ENCODE data around the gene CCDC63.
"Not testable (repeated sequence)": the region's sequence is repeated elsewhere in the genome, so short reads cannot be mapped to it uniquely, and the experiment has no call there.

The CCDC63 gene

DNA sequence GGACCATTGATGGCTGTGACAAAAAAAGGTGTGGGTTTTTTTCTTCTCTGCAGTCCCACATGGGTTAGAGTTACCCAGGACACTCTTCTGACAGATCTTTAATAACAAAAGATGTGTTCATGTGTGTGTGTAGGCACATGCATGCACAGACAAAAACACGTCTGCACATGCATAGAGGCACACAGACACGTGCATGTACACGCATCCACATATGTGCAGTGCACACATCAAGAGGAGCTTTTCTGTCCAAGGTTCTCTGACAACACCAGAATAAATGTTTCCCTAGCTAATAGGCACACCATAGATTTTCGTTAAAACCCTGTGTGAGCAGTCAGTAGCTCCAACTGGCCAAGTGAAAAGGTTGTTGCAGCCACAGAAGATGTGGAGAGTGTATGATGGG lies 76.4 kb downstream of the CCDC63 start:
- DNase-seq (ENCODE audit: low read depth): no peak

DNA sequence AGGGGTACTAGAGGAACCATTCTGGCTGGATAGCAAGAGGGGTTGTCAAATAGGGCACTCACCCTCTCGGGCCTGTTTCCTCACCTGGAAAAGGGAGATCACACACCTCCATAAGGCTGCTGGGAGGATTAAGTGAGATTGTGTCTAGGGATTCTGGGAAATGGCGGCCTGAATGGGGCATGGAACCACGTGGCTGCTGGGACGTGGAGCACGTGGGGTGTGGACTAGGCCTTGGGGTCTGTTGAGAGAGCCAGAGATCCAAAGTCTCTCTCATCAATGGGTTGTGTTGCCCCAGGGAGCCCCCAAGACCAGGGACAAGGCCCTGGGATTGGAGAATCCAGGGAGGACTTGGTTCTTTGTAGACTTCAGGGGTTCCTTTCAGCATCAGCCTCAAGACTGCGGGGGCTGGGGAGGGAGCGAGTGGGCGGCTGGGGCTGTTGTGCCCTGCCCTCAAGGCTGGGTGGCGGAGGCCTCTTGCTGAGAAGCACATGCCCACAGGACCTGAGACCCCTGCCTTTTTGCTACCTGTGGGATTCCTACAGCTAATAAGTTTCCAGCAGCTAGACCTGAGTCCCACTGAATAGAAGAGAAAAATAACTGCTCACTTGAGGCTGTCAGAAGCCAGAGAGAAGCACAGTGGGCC lies 77.0 kb downstream of the CCDC63 start:
- DNase-seq (ENCODE audit: low read depth): no peak

- DNase-seq (ENCODE audit: low read depth): no peak
Observed at GRCh38 chr12:110927546-110927945, 80.8 kb downstream of the CCDC63 start.

DNA sequence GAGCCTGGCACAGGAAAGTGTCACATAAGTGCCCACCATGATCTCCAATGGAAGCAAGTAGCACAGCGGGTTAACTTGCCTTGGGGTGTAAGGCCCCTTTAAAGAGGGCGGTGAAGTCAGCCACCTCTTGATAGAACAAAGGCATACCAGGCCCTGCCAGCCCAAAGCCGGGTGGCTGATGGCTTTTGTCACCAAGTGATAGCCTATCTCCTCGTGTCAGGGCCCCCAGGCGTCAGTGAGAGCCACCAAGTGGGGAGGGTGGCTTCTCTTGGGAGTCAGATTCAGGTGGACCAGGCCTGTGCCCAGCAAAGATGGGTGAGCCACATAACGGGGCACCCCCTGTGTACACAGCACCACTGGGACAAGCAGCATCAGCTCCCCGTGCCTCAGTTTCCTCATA lies 81.9 kb downstream of the CCDC63 start:
- DNase-seq (ENCODE audit: low read depth): no peak

DNA sequence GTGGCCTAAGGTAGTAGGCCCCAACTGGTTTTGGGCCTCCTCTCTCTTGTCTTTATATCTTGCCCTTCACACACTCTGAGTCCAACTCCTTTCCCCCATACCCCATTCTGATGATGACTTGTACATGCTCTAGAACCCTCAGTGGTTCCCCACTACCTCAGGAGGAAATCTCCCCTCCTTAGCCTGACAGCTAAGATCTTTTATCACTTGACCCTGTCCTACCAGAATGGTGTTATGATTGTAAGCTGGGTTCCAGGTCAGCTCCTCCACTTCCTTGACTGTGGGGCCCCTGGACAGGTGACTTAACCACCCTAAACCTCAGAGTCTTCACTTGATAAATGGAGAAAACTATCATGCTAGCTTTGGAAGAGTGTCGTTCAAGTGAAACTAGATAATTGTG lies 83.0 kb downstream of the CCDC63 start:
- DNase-seq (ENCODE audit: low read depth): no peak

GRCh38 chr12:110930348-110931314 lies 83.8 kb downstream of the CCDC63 start:
- no peak for DNase-seq (ENCODE audit: low read depth)

GRCh38 chr12:110931315-110931728 lies 84.5 kb downstream of the CCDC63 start:
- DNase-seq (ENCODE audit: low read depth): no peak

- DNase-seq (ENCODE audit: low read depth): no peak
Observed at GRCh38 chr12:110932046-110932445, 85.3 kb downstream of the CCDC63 start.

- DNase-seq (ENCODE audit: low read depth): no peak
Observed at GRCh38 chr12:110933326-110933974, 86.7 kb downstream of the CCDC63 start.

- DNase-seq (ENCODE audit: low read depth): no peak
Observed at GRCh38 chr12:110934093-110934852, 87.5 kb downstream of the CCDC63 start.

DNA sequence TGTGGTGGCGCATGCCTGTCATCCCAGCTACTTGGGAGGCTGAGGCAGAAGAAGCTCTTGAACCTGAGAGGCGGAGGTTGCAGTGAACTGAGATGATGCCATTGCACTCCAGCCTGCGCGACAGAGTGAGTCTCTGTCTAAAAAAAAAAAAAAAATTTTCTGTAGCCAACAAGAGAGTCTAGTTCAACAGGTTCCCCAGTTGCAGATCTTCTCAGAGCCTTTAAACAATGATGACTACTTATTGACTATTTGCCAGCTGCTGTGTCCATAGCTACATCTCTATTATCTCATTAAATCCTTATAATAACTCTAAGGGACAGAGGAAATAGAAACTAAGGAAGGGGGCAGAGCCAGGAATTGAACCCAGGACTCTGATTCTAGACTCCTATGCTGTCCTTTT lies 88.8 kb downstream of the CCDC63 start:
- DNase-seq (ENCODE audit: low read depth): no peak

GRCh38 chr12:110936367-110937103 lies 89.7 kb downstream of the CCDC63 start:
- no peak for DNase-seq (ENCODE audit: low read depth)

- peak; percentile 17 for DNase-seq (ENCODE audit: low read depth)
Observed at GRCh38 chr12:110937104-110937641, 90.4 kb downstream of the CCDC63 start.

DNA sequence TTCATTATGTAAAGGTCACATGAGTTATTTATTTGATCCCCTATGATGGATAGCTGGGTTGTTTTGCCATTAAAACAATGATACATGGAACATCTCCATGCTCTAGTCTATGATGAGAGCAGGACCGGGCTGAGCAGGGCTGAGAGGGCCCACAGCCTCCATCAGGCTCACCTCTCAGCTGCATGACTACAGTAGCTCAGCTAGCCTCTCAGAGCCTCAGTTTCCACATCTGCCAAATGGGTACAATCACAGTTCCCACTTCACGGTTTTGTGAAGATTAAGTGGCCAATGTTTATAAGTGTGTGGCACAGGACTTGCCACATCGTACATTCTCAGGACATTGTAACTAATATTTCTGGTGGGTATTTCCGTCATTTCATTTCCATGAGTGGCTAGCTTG lies 93.5 kb downstream of the CCDC63 start:
- no peak for DNase-seq (ENCODE audit: low read depth)

DNA sequence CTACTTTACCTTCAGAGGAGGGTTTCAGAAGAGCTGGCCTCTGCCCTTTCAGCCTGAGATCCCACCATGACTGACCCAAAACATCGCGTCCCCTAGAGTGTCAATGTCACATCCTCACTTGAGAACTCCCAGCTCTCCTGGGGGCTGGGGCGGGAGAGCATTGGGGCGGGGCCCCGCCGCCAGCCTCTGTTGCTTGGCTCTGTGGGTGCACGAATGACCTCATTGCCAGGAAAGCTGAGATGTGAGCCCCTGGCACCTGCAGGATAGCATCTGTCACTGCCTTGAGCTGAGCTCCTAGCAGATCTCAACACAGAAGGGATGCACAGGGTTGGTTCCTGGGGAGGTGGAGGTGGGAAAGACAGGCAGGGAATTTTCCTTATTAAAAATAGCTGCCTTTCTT lies 94.1 kb downstream of the CCDC63 start:
- DNase-seq (ENCODE audit: low read depth): no peak

- DNase-seq (ENCODE audit: low read depth): no peak
Observed at GRCh38 chr12:110941391-110941790, 94.6 kb downstream of the CCDC63 start.

DNA sequence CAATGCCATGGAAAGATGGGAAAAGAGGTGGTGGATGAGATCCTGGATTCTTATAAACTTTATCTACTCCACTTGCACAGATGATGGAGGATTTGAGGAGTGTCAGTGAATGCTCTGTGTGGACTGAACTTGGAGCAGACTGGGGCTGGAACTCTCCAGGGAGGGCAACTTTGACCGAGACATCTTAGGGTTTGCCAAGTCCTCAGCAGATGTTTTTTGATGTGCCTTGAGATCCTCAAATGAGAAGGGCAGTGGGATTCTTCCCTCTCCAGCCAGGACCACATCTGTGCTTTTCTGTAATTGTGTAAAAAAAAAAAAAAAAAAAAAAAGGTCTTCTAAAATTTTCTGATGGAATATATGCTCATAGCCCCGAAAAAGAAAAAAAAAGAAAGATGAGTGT lies 96.6 kb downstream of the CCDC63 start:
- no peak for DNase-seq (ENCODE audit: low read depth)

GRCh38 chr12:110948041-110948440 lies 101.3 kb downstream of the CCDC63 start:
- no peak for DNase-seq (ENCODE audit: low read depth)

GRCh38 chr12:110950466-110950865 lies 103.7 kb downstream of the CCDC63 start:
- DNase-seq (ENCODE audit: low read depth): not testable (repeated sequence)

GRCh38 chr12:110950867-110951266 lies 104.1 kb downstream of the CCDC63 start:
- DNase-seq (ENCODE audit: low read depth): not testable (repeated sequence)
